GM19238 (cell line): ENCODE measurements around the gene BDKRB2.
"Not testable (repeated sequence)": the region's sequence is repeated elsewhere in the genome, so short reads cannot be mapped to it uniquely, and the experiment has no call there.

Experiments used
- DNase-seq: peaks from one replicate; pipeline ENCODE4 v3.0.0; 2011; ENCODE audit warnings: low spot score; ENCODE audit not compliant: insufficient read length

BDKRB2 gene

DNA sequence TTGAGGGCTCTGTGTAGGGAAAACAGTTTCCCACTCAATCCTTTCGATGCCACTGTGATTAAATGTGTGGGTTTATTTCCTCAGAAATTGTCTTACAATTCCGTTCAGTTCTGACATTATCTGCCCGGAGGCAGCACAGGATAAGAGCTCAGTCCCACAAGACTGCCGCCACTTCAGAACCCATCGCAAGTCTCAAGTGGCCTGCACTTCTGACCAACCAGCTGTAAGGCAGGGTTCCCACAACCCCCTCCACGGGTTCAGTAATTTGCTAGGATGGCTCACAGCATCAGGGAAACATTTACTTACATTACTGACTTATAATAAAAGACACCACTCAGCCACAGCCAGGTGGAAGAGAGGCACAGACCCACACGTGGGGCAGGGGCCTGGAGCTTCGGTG is 17.2 kb downstream of the BDKRB2 start:
- DNase-seq: no peak

DNA sequence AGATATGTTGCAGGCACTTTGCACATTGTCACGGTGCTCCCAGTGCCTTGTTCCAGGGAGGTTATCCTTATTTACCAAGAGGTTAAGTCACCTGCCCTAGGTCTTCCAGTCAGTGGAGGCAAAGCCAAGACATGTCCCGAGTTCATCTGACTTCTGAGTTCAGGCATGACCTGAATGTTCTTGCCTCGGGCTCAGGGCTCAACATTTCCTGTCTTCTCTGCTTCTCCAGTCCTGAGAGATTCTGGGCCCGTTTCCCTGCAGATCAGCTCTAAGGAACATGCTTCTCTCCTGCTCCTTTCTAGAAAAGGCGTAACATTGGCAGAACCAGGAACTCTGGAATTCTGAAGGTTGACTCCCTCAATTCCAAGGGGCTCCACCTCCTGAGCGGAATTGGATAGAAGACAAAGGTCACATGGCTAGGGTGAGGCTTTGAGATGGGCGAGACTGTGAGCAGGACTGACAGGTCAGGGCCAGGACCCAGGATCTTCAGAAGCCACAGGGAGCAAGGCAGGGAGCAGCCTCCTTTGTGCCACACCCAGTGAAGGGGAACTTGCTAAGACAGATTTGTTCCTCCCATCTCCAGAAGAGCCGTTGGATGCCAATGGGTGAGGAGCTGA is 19.9 kb downstream of the BDKRB2 start:
- no peak for DNase-seq

DNA sequence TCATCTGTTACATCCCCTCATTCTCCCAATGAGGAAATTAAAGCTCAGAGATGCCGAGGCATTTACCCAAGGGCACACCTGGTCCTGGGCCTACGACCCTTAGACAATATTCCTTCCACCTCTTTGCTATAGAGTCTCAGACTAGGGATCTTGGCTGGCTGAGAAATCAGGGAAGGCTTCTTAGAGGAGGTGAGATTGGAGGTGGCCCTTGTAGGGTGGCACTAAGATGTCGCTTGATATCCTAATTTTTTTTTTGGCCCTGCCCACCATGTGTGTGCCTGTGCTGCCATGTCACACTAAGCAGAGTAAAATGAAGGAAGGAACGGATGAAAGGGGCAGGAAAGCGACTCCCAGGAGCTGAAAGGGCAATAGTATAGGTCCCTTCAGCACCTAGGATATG is 20.6 kb downstream of the BDKRB2 start:
- DNase-seq: no peak

DNA sequence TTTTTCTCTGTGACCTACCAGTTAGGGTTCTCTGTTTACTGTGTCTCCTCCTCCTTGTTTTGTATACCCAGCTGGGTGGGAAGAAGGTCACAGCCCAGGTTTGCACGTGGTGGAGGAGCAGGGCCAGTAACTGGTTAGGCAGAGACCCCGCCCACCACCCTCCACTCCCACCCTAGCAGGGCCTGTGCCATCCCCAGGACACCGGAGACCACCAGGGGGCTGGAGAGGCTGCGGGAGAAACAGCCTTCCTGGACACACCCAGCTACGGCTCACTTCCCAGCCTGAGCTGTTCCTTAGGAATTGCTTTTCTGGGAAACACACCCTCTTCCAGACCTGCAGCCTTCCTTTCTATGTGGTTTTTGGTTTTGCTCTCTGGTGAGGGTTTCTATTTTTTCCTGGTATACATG is 21.1 kb downstream of the BDKRB2 start:
- no peak for DNase-seq

DNA sequence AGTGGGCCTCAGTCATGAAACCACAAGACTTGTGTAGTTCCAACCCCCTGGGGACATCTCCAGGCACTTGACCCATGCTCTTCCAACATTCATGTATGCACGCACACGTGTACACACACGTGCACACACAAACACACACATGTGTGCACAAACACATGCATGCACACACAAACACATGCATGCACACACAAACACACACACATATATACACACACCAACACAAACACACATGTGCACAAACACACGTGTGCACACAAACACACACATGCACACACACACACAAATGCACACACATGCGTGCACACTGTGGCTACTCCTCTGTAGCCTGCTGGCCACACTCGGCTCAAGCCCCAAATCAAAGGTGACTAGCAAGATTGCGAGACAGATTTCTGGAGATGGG is 22.8 kb downstream of the BDKRB2 start:
- DNase-seq: no peak

DNA sequence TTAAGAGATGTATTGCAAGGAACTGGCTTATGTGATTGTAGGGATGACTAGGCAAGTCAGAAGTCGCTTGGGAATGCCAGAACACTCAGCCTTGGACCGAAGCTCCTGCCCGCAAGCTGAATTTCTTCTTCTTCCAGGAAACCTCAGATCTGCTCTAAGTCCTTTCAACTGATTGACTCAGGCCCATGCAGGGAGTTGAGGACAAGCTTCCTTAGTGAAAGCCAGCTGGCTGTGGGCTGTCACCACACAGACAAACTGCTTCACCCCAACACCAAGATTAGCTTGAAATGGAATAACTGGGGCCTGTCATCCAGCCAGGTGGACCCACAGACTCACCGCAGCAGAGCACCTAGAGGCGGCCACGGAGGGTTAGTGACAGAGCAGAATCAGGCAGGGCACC is 24.7 kb downstream of the BDKRB2 start:
- DNase-seq: no peak

DNA sequence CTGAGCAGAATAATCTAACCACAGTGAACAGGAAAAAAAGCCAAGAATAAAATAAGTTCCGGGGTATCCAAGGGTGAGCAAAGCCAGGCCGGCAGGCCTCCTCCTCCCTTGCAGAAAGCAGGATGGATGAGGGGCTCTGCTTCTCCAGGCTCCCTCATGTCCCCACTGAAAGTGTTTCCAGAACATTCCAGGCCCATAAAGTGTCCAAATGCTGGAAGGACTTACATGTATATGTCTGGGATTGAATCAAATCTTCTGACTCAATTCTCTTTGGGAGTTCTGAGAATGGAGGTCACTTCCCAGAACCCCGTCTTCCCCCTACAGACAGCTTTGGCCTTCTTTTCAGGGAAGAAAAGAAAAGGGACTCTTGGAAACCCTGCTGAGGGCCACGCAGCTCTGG is 26.4 kb downstream of the BDKRB2 start:
- DNase-seq: no peak

DNA sequence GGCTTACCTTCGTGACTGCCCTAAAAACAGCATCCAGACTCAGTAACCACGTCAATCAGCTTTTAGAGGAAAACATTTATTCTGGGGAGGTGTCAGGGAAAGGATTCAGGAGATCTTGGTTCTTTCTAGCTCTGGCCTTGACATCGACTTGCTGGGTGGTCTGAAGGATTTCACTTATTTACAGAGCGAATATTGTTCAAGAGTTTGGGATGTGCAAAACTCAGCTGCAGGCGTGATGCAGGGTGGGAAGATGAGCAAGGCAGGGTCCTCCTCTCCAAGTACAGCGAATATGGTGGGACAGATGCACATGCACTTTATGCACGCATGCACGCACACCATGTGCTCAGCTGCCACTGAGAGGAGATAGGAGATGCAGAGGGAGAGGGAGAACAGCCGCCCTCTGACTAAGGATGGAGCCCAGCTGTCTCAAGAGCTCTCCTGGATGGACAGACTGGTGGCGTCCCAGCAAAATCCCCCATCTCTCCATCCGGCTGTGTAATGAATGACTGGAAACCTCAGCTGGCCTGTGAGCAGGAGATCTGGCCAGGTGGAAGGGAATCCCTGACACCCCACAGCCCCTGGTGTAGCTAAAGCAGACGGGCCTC is 27.0 kb downstream of the BDKRB2 start:
- DNase-seq: no peak

DNA sequence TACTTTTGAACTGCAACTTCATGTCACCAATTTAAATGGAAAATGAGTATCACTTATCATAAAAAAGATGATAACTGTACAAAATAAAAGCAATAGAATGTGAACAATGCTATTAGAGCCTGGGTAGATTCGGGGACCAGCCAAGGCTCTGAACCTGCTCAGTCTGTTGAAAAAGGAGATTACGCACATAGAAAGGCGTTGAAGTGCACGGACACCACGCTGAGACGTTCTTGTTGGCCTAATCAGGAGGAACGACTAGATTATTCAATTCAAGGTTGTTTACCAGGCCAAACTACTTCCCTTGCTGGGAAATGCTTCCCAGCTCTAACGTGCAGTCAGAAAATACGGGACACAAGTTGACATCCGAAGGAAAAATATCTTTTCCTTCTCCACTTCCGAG is 27.9 kb downstream of the BDKRB2 start:
- DNase-seq: no peak

DNA sequence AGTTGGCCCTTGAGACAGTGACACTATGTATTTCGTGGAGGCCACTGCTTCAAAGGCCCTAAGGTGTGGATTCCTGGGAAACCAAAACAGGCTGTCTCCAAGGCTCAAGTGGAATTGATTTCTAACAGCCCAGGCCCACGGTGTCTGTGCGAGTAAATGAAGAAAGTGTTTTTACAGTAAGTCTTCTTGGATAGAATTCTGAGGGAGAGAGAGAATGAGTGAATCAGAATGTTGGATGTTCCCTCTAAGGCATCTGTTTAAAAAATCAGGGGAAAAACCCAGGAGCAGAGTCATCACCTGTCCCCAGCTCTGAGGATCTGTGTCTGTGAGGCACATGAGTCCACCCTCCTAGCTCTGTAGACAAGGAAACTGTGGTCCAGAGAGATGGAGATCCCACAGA is 29.0 kb downstream of the BDKRB2 start:
- DNase-seq: no peak

DNA sequence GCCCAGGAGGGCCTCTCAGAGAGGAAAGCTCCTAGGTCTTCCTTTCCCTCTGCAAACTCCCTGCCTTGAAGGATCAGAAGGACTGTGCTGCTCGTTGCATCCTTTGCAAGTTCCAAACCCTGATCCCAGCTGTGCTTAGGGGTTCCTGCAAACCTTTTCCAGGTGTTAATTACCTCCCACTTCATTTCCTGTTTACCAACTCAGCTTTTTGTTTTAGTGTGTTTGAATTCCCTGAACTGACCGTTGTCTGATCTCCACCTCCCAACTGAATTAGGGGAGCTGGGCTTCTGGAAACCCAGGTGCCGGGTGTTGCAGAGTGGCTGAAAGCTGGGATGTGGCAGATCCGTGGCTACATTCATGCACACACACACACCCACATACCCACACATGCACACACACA is 30.8 kb downstream of the BDKRB2 start:
- no peak for DNase-seq

DNA sequence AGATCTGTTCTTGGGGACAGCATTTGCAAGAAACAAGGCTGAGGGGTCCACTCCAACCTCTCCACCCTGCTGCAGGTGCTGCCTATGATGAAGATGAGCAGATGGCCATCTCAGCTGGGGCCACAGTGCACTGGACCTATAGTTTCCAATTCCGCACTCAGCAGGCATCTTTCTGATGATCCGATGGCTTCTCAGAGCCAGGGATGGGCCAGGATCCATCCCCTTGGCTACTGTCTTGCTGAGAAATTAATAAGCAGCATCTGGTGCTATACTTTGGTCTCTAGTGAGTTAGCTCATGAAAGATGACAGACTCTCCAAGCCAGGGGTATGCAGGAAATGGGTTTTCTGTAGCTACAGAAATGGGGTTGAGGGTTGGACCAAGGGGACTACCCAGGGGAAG is 33.0 kb downstream of the BDKRB2 start:
- DNase-seq: no peak

DNA sequence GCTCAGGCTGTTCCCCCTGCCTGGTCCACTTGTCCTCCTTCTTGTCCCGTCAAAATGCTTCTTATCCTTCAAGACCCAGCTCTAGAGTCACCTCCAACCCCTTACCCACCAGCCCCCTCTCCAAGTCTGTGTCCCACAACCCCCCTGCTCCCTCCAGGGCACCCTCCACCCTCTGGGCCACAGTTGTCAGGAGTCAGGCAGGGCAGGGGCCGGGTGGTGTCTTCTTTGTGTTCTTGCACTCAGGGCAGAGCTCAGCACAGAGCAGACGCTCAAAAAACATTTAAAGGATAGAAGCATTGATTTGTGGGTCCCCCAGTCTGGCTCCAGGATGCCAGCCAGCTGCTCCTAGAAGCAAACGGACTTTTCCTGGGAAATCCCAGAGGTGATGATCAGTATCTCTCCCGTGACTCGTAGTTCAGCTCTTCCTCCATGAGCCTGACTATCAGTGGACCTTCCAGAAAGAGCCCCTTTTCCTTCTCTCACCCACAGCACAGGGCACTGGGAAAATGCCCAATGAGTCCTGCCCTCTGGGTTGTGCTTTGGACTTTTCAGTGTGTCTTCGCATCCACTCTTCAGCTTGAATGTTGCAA is 34.1 kb downstream of the BDKRB2 start:
- no peak for DNase-seq

DNA sequence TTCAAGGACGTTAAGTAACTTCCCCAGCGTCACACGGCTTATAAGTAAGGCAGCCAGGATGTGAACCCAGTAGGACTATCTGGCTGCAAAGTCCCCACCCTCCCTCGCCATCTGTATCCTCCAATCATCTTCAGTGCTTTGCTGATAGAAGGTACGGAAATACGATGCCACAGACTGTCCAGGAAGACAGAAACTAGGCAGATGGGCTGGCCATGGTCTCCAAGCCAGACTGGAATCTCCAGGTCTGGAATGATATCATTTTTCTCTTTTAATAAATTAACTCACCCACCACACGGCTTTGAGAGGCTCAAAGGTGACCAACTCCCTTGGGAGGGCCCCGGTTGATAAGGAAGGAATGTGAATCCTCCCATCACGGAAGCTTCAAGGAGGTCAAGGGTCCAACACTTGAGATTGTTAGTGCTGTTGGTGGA is 35.1 kb downstream of the BDKRB2 start:
- DNase-seq: no peak

DNA sequence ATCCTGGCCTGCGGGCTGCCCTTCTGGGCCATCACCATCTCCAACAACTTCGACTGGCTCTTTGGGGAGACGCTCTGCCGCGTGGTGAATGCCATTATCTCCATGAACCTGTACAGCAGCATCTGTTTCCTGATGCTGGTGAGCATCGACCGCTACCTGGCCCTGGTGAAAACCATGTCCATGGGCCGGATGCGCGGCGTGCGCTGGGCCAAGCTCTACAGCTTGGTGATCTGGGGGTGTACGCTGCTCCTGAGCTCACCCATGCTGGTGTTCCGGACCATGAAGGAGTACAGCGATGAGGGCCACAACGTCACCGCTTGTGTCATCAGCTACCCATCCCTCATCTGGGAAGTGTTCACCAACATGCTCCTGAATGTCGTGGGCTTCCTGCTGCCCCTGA is 36.0 kb downstream of the BDKRB2 start:
- DNase-seq: no peak

DNA sequence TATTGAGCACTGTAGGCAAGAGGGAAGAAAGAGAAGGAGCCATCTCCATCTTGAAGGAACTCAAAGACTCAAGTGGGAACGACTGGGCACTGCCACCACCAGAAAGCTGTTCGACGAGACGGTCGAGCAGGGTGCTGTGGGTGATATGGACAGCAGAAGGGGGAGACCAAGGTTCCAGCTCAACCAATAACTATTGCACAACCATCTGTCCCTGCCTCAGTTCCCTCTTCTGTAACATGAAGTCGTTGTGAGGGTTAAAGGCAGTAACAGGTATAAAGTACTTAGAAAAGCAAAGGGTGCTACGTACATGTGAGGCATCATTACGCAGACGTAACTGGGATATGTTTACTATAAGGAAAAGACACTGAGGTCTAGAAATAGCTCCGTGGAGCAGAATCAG is 37.5 kb downstream of the BDKRB2 start:
- no peak for DNase-seq

DNA sequence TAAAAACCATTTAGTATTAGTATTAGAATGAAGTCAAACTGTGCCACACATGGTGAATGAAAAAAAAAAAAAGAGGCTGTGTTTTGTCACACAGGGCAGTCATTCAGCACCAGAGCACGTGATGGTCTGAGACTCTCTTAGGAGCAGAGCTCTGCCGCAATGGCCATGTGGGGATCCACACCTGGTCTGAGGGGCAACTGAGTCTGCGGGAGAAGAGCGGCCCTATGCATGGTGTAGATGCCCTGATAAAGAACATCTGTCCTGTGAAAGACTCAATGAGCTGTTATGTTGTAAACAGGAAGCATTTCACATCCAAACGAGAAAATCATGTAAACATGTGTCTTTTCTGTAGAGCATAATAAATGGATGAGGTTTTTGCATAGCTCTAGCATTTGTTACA is 39.1 kb downstream of the BDKRB2 start:
- no peak for DNase-seq

DNA sequence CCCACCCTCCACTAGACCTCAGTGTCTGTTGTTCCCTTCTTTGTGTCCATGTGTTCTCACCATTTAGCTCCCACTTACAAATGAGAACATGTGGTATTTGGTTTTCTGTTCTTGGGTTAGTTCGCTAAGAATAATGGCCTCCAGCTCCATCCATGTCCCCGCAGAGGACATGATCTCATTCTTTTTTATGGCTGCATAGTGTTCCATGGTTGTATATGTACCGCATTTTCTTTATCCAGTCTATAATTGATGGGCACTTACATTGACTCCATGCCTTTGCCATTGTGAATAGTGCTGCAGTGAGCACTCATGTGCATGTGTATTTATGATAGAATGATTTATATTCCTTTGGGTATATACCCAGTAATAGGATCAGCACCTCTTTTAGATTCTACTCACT is 40.4 kb downstream of the BDKRB2 start:
- not testable (repeated sequence) for DNase-seq

DNA sequence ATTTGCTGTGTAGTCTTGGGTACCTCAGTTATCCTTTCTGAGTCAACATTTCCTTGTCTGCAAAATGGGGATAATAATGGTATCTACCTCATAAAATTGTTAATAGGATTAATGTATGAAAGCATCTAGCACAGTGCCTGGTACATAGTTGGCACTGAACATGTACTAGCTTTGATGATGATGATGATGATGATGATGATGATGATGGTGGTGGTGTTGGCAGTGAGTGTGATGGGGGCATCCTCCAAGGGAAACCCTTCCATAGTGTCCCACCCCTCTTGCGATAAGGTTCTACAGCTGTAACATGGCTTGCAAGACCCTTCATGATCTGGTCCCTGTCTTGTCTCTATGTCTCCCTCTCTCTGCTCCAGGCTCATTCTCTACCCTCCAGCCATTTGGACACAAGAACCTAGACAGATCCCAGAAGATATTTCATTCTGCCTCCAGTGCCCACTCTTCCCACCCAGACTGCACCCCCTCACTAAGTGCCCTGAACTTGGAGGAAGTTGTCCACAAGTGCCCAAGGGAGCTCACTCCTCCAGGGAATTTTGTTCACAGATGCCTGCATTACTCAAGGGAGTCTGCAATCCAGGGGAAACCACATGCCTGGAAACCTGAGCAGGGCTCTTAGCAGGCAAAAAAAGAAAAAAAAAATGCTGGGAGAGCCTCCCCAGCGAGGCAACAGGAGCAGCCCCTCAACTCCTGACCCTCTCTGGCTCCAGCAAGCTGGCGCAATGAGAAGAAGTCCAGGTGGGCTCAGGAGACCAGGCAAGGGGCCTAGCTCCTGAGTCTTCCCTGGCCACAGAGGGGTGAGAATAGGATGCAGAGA is 41.3 kb downstream of the BDKRB2 start:
- DNase-seq: no peak

DNA sequence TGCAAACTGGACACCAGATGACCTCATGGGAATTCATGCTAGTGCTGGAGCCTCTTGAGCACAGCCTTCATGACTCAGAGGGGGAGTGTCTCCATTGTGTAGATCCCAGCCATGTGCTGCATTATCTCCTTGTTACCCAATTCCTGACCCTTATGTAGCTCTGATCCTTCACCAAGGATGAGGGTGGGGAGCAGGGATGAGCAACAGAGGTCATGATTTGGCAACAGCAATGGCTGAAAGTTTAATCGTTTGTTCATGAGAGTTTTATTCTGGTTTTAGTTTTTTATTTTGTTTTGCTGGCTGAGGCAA is 41.9 kb downstream of the BDKRB2 start:
- DNase-seq: no peak

DNA sequence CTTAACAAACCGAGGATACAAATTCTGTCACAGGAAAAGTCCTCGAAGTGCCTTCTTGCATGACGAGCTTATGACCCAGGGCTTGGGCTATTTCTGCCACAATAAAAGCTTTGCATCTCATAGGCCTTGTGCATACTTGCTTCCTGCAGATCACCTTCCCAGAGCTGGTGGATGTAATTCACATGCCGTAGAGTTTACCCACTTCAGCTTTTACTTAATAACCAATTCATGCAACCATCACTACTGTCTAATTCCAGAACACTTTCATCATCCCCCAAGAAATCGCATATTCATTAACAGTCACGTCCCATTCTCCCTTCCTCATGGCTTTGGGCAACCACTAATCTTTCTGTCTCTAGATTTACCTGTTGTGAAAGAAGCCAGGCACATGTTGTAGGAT is 42.4 kb downstream of the BDKRB2 start:
- DNase-seq: no peak

DNA sequence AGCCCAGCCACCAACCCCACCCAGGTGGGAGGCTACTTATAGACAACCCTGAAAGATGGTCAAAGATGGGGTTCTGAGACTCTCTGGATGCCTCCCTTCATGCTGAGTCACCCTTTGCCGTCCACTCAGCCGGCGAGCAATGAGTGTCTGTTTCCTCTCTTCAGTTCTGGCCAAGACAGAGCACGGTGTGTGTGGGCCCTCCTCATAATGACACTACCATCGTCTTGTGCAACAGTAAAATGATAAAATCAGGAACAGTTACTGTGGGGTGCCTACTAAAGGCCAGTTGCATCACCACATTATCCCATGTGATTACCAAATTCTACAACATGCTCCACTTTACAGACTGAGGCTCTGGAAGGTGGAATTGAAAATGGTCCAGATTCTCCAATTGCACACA is 44.4 kb downstream of the BDKRB2 start:
- DNase-seq: no peak

DNA sequence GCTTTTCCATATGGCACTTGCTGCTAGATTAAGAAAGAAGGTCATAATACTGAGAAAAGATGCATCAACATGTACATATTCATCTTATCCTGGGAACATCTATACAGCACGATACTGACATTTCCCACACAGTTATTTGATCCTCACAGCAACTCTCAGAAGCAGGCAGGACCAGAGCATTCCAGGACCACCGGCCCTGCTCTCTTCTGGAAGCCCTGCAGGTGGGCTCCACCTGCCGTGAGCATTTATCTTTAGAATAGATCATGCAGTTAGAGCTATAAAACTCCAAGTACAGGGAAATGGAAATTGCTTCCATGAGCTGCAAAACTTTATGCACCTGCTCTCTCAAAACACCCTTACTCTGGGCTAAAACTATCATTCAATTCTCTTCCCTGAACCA is 45.8 kb downstream of the BDKRB2 start:
- DNase-seq: no peak
